Loucy (cell line): ENCODE data around the gene ETNK2.

ENCODE experiments used
- H2AFZ ChIP-seq: fragments of 200-600 bp; sonication (generic); 2 replicates; pipeline ENCODE4 v1.6.0; 2016; ENCODE audit warnings: antibody characterized with exemption, mild to moderate bottlenecking, low read length, moderate library complexity
- H3F3A ChIP-seq: fragments of 200-600 bp; 2 replicates; pipeline ENCODE4 v1.6.0; 2016; ENCODE audit warnings: antibody characterized with exemption, low read depth, mild to moderate bottlenecking
- H3K27me3 ChIP-seq: fragments of 200-600 bp; sonication (generic); 2 replicates; pipeline ENCODE4 v1.6.1; 2014; ENCODE audit warnings: low read length, mild to moderate bottlenecking; ENCODE audit not compliant: insufficient read depth, poor library complexity, severe bottlenecking
- H3K36me3 ChIP-seq: fragments of 200-600 bp; sonication (generic); 2 replicates; pipeline ENCODE4 v1.6.1; 2016; ENCODE audit warnings: low read length; ENCODE audit not compliant: insufficient read depth
- H3K4me1 ChIP-seq: fragments of 200-600 bp; sonication (generic); 2 replicates; pipeline ENCODE4 v1.5.1; 2014; ENCODE audit warnings: low read length, mild to moderate bottlenecking; ENCODE audit not compliant: insufficient read depth, poor library complexity, severe bottlenecking
- H3K4me2 ChIP-seq: fragments of 200-600 bp; sonication (generic); 2 replicates; pipeline ENCODE4 v1.6.0; 2014; ENCODE audit warnings: antibody characterized with exemption, low read length, low read depth, mild to moderate bottlenecking; ENCODE audit not compliant: poor library complexity, severe bottlenecking
- H3K4me3 ChIP-seq: fragments of 200-600 bp; sonication (generic); 2 replicates; pipeline ENCODE4 v1.5.1; 2014; ENCODE audit warnings: low read length, mild to moderate bottlenecking, mixed read lengths; ENCODE audit not compliant: poor library complexity, severe bottlenecking
- H3K79me2 ChIP-seq: fragments of 200-600 bp; sonication (generic); 2 replicates; pipeline ENCODE4 v1.6.1; 2014; ENCODE audit warnings: low read length; ENCODE audit not compliant: insufficient read depth
- H3K9ac ChIP-seq: fragments of 200-600 bp; sonication (generic); 2 replicates; pipeline ENCODE4 v1.6.0; 2014; ENCODE audit warnings: mild to moderate bottlenecking, low read depth, low read length, moderate library complexity; ENCODE audit not compliant: poor library complexity, severe bottlenecking
- H3K9me2 ChIP-seq: fragments of 200-600 bp; sonication (generic); replicated peaks from 2 replicates; pipeline ENCODE4 v1.6.1; 2016; ENCODE audit warnings: low read depth, low read length, mixed read lengths
- H3K9me3 ChIP-seq: fragments of 200-600 bp; sonication (generic); 2 replicates; pipeline ENCODE4 v1.6.1; 2014; ENCODE audit warnings: mild to moderate bottlenecking, antibody characterized with exemption, low read length, low read depth; ENCODE audit not compliant: insufficient read depth
- H4K20me1 ChIP-seq: fragments of 200-600 bp; sonication (generic); 2 replicates; pipeline ENCODE4 v1.6.0; 2014; ENCODE audit warnings: antibody characterized with exemption, low read length, mild to moderate bottlenecking; ENCODE audit not compliant: insufficient read depth, poor library complexity, severe bottlenecking
- CTCF ChIP-seq: fragments of 200-600 bp; sonication (generic); conservative IDR thresholded peaks from 2 replicates; pipeline ENCODE4 v1.5.1; 2014; ENCODE audit warnings: mild to moderate bottlenecking, antibody characterized with exemption, low read length
- EZH2phosphoT487 ChIP-seq: fragments of 200-600 bp; IDR thresholded peaks from 2 replicates; pipeline ENCODE4 v1.6.1; 2018; ENCODE audit warnings: antibody characterized with exemption, mild to moderate bottlenecking, moderate library complexity, borderline replicate concordance

The ETNK2 gene

GRCh38 chr1:204151552-204152309 lies at the start of gene ETNK2:
Gene ETNK2, minus strand, starts transcription at chr1:204152044. Its CDS starts 192 bp downstream, at chr1:204151852.
- Histone ChIP-seq H3K36me3 (no peaks in the 10 kb centered on the region), H3K4me2 (peak within 1 kb of the TSS; percentile 84), H3K27me3 (no peaks in the 10 kb centered on the region), H3K4me3 (peak within 1 kb of the TSS; percentile 73), H4K20me1 (no peaks in the 10 kb centered on the region), H3K79me2 (no peaks in the 10 kb centered on the region), H3F3A (no peaks in the 10 kb centered on the region), H3K9me2 (no peaks in the 10 kb centered on the region), H3K9ac (peak within 1 kb of the TSS; percentile 61), H3K4me1 (peaks cover 4% of the 10 kb centered on the region), H3K9me3 (no peaks in the 10 kb centered on the region), H2AFZ (peak within 1 kb of the TSS; percentile 87; the same call in 1 of the 2 replicates)
- TF ChIP-seq CTCF, result no peak
- TF ChIP-seq EZH2phosphoT487, result no peak

- H3F3A ChIP-seq, result no peaks in the 10 kb centered on the region
- H3K27me3 ChIP-seq, result no peaks in the 10 kb centered on the region
- H3K4me2 ChIP-seq, result no peak overlapping the region
- H3K36me3 ChIP-seq, result no peaks in the 10 kb centered on the region
- H3K4me3 ChIP-seq, result no peak overlapping the region
- H4K20me1 ChIP-seq, result no peaks in the 10 kb centered on the region
- H3K9ac ChIP-seq, result no peak overlapping the region
- H3K9me2 ChIP-seq, result no peaks in the 10 kb centered on the region
- TF ChIP-seq EZH2phosphoT487, result no peak
- TF ChIP-seq CTCF, result no peak
- no peak overlapping the region for H2AFZ ChIP-seq
- H3K79me2 ChIP-seq, result no peaks in the 10 kb centered on the region
- no peaks in the 10 kb centered on the region for H3K4me1 ChIP-seq
- no peaks in the 10 kb centered on the region for H3K9me3 ChIP-seq
These were observed 49.6 kb upstream of the ETNK2 start for GRCh38 chr1:204201348-204202040.

GRCh38 chr1:204199579-204199978 lies 47.7 kb upstream of the ETNK2 start:
- no peak overlapping the region for H3K4me2 ChIP-seq
- no peaks in the 10 kb centered on the region for H3K9me3 ChIP-seq
- no peaks in the 10 kb centered on the region for H3K27me3 ChIP-seq
- H3F3A ChIP-seq, result no peaks in the 10 kb centered on the region
- H3K4me1 ChIP-seq, result no peaks in the 10 kb centered on the region
- H3K36me3 ChIP-seq, result no peaks in the 10 kb centered on the region
- no peak overlapping the region; the same call in 1 of the 2 replicates for H2AFZ ChIP-seq
- H3K79me2 ChIP-seq, result no peaks in the 10 kb centered on the region
- no peaks in the 10 kb centered on the region for H3K9me2 ChIP-seq
- H3K9ac ChIP-seq, result no peak overlapping the region
- H4K20me1 ChIP-seq, result no peaks in the 10 kb centered on the region
- TF ChIP-seq CTCF, result no peak
- no peak overlapping the region for H3K4me3 ChIP-seq
